MM.1S (cell line): ENCODE results near the gene P4HTM.

Experiments
- CTCF ChIP-seq: fragments of 300-600 bp; sonication (generic); IDR thresholded peaks from 2 replicates; pipeline ENCODE4 v1.5.1; 2016; ENCODE audit warnings: antibody characterized with exemption, low read length, mixed read lengths
- EZH2 ChIP-seq: fragments of 300-600 bp; sonication (generic); optimal IDR thresholded peaks from 2 replicates; pipeline ENCODE3; 2017; ENCODE audit warnings: low read depth, mild to moderate bottlenecking, antibody characterized with exemption, low read length, mixed read lengths
- EZH2phosphoT487 ChIP-seq: fragments of 300-600 bp; sonication (generic); IDR thresholded peaks from 2 replicates; pipeline ENCODE4 v1.6.1; 2018; ENCODE audit warnings: antibody characterized with exemption, low read length

- TF ChIP-seq CTCF (no peak), EZH2 (no peak), EZH2phosphoT487 (no peak)
Observed at GRCh38 chr3:49032646-49033304, 42.7 kb downstream of the P4HTM start.
